ENCODE data around the gene ZFHX3. TPM values are rescaled to one million over a fixed set of nuclear protein-coding genes. Genes with fewer than 3 reads are reported as not detected.

ZFHX3 gene
- total and polyA plus RNA-seq, 2 donors (not counting 1 experiment from before 2014, with no cell fraction given), result 4.7 to 7.3 TPM

- H4K20me1 ChIP-seq (ENCODE audit: control insufficient read depth, extremely low read depth, insufficient read depth, low read length), result no peaks in the 10 kb centered on the region
- no peak for TF ChIP-seq EZH2 (IDR thresholded peaks at IDR 0.05; ENCODE audit: low read length, missing control alignments)
- no peak for TF ChIP-seq CTCF (conservative IDR thresholded peaks at IDR 0.05 in 1 of 2, IDR thresholded peaks at IDR 0.05 in 1 of 2; ENCODE audit: low read depth in 1 of 2, low read length in 2 of 2)
- no peaks in the 10 kb centered on the region for H3K27me3 ChIP-seq (ENCODE audit: control insufficient read depth, insufficient read depth, low read length)
- no peak overlapping the region for H3K9ac ChIP-seq (ENCODE audit: insufficient read depth, low read length)
- H3K4me3 ChIP-seq (replicated peaks in 1 of 4; ENCODE audit: control extremely low read depth in 1 of 4, insufficient read depth in 1 of 4, low read depth in 3 of 4, low read length in 4 of 4), result no peak overlapping the region
- H3K4me1 ChIP-seq (ENCODE audit: control insufficient read depth, extremely low read depth, insufficient read depth, low read length), result no peaks in the 10 kb centered on the region
- no peak overlapping the region for H3K4me2 ChIP-seq (ENCODE audit: extremely low read depth, insufficient read depth, low read length)
- H3K36me3 ChIP-seq (ENCODE audit: control insufficient read depth, insufficient read depth, low read length), result no peaks in the 10 kb centered on the region
- H3K79me2 ChIP-seq (ENCODE audit: control insufficient read depth, insufficient read depth, low read length), result peaks cover 13% of the 10 kb centered on the region
- H3K27ac ChIP-seq (ENCODE audit: insufficient read depth, low read length), result no peak overlapping the region
- H3K9me3 ChIP-seq (ENCODE audit: control insufficient read depth, insufficient read depth, low read depth, low read length), result no peaks in the 10 kb centered on the region
- no peak for DNase-seq (ENCODE audit: low read depth in 2 of 2)
- H2AFZ ChIP-seq (ENCODE audit: low read length), result no peak overlapping the region
Measured at GRCh38 chr16:72915331-72915730, 132.6 kb downstream of the ZFHX3 start.

GRCh38 chr16:72913551-72913950 lies 134.4 kb downstream of the ZFHX3 start:
- no peak overlapping the region for H3K4me2 ChIP-seq (ENCODE audit: extremely low read depth, insufficient read depth, low read length)
- H3K4me3 ChIP-seq (replicated peaks in 1 of 4; ENCODE audit: control extremely low read depth in 1 of 4, insufficient read depth in 1 of 4, low read depth in 3 of 4, low read length in 4 of 4), result no peak overlapping the region
- H3K9ac ChIP-seq (ENCODE audit: insufficient read depth, low read length), result no peak overlapping the region
- no peak overlapping the region for H3K27ac ChIP-seq (ENCODE audit: insufficient read depth, low read length)
- no peaks in the 10 kb centered on the region for H3K36me3 ChIP-seq (ENCODE audit: control insufficient read depth, insufficient read depth, low read length)
- no peaks in the 10 kb centered on the region for H3K9me3 ChIP-seq (ENCODE audit: control insufficient read depth, insufficient read depth, low read depth, low read length)
- H3K27me3 ChIP-seq (ENCODE audit: control insufficient read depth, insufficient read depth, low read length), result no peaks in the 10 kb centered on the region
- no peak overlapping the region for H2AFZ ChIP-seq (ENCODE audit: low read length)
- no peak for TF ChIP-seq EZH2 (IDR thresholded peaks at IDR 0.05; ENCODE audit: low read length, missing control alignments)
- no peak for TF ChIP-seq CTCF (conservative IDR thresholded peaks at IDR 0.05 in 1 of 2, IDR thresholded peaks at IDR 0.05 in 1 of 2; ENCODE audit: low read depth in 1 of 2, low read length in 2 of 2)
- no peak for DNase-seq (ENCODE audit: low read depth in 2 of 2)
- no peaks in the 10 kb centered on the region for H3K4me1 ChIP-seq (ENCODE audit: control insufficient read depth, extremely low read depth, insufficient read depth, low read length)
- no peaks in the 10 kb centered on the region for H4K20me1 ChIP-seq (ENCODE audit: control insufficient read depth, extremely low read depth, insufficient read depth, low read length)
- H3K79me2 ChIP-seq (ENCODE audit: control insufficient read depth, insufficient read depth, low read length), result peaks cover 14% of the 10 kb centered on the region

GRCh38 chr16:72911971-72912370 lies 136.0 kb downstream of the ZFHX3 start:
- Histone ChIP-seq H3K27me3 (ENCODE audit: control insufficient read depth, insufficient read depth, low read length) (no peaks in the 10 kb centered on the region), H4K20me1 (ENCODE audit: control insufficient read depth, extremely low read depth, insufficient read depth, low read length) (no peaks in the 10 kb centered on the region), H3K36me3 (ENCODE audit: control insufficient read depth, insufficient read depth, low read length) (no peaks in the 10 kb centered on the region), H2AFZ (ENCODE audit: low read length) (no peak overlapping the region), H3K79me2 (ENCODE audit: control insufficient read depth, insufficient read depth, low read length) (peaks cover 14% of the 10 kb centered on the region), H3K4me2 (ENCODE audit: extremely low read depth, insufficient read depth, low read length) (no peak overlapping the region), H3K27ac (ENCODE audit: insufficient read depth, low read length) (no peak overlapping the region), H3K4me3 (replicated peaks in 1 of 4; ENCODE audit: control extremely low read depth in 1 of 4, insufficient read depth in 1 of 4, low read depth in 3 of 4, low read length in 4 of 4) (no peak overlapping the region), H3K4me1 (ENCODE audit: control insufficient read depth, extremely low read depth, insufficient read depth, low read length) (no peaks in the 10 kb centered on the region), H3K9me3 (ENCODE audit: control insufficient read depth, insufficient read depth, low read depth, low read length) (no peaks in the 10 kb centered on the region), H3K9ac (ENCODE audit: insufficient read depth, low read length) (no peak overlapping the region)
- no peak for DNase-seq (ENCODE audit: low read depth in 2 of 2)
- no peak for TF ChIP-seq CTCF (conservative IDR thresholded peaks at IDR 0.05 in 1 of 2, IDR thresholded peaks at IDR 0.05 in 1 of 2; ENCODE audit: low read depth in 1 of 2, low read length in 2 of 2)
- TF ChIP-seq EZH2 (IDR thresholded peaks at IDR 0.05; ENCODE audit: low read length, missing control alignments), result no peak

Data from fibroblast of lung (primary cell).